Breast epithelium (tissue), 4 donors: ENCODE data around the gene STEAP3. TPM values are rescaled to one million over a fixed set of nuclear protein-coding genes. Genes with fewer than 3 reads are reported as not detected.

Source experiments
- DNase-seq, 2 donors: peaks; one replicate each; pipeline ENCODE4 v3.0.0-alpha.2; 2019; ENCODE audit warnings: low spot score in 2 of 2
- H3K27ac ChIP-seq, 2 donors: fragments of 200-600 bp; sonication (generic) in 1 of 2; one replicate each; pipeline ENCODE4 v1.5.1; 2016 to 2019; ENCODE audit warnings: mild to moderate bottlenecking in 1 of 2
- H3K27me3 ChIP-seq, 2 donors: fragments of 200-600 bp; sonication (generic) in 1 of 2; one replicate each; pipeline versions ENCODE4 v1.5.1 to v1.6.0; 2017 to 2019; ENCODE audit warnings: control low read depth in 1 of 2, mild to moderate bottlenecking in 1 of 2
- H3K36me3 ChIP-seq: fragments of 200-600 bp; one replicate; pipeline ENCODE4 v1.5.1; 2019
- H3K4me1 ChIP-seq, 2 donors: fragments of 200-600 bp; sonication (generic); one replicate each; pipeline ENCODE4 v1.5.1; 2016 to 2019; ENCODE audit warnings: control low read depth in 1 of 2
- H3K4me3 ChIP-seq, 3 donors: fragments of 200-600 bp; sonication (generic); 1 replicate in 2 of 3; 2 replicates in 1 of 3; pipeline ENCODE4 v1.5.1; 2016 to 2019; ENCODE audit warnings: mild to moderate bottlenecking in 3 of 3, moderate library complexity in 2 of 3
- H3K9me3 ChIP-seq, 2 donors: fragments of 200-600 bp; sonication (generic) in 1 of 2; one replicate each; pipeline ENCODE4 v1.5.1; 2016 to 2019; ENCODE audit warnings: control low read depth in 1 of 2
- CTCF ChIP-seq, 3 donors: fragments of 450-650 bp; IDR thresholded peaks; one replicate each; pipeline ENCODE4 v1.5.1; 2016 to 2017; ENCODE audit warnings: antibody characterized with exemption in 3 of 3, mild to moderate bottlenecking in 3 of 3, moderate library complexity in 3 of 3
- POLR2A ChIP-seq: fragments of 450-650 bp; IDR thresholded peaks from one replicate; pipeline ENCODE4 v1.6.1; 2016; ENCODE audit warnings: antibody characterized with exemption, mild to moderate bottlenecking, moderate library complexity
- POLR2AphosphoS5 ChIP-seq, 3 donors: sonication (generic); formaldehyde crosslinking; IDR thresholded peaks; one replicate each; pipeline ENCODE4 v1.6.1; 2017; ENCODE audit warnings: antibody characterized with exemption in 3 of 3
- intact Hi-C: fragments of 100-400 bp; cut with DNase I; formaldehyde crosslinking; loops from one replicate; pipeline ENCODE4 v1.15.1; 2023; ENCODE audit warnings: low total_unique reads
- total RNA-seq, 3 donors: library from RNA; depleted of rRNA; stranded (reverse); fragments of >200 nt; gene quantifications; one replicate each; pipeline ENCODE4 v1.1.0, GENCODE V29; 2016

STEAP3 gene
- total RNA-seq, 3 donors from 2014 or later = 11.2 to 52.2 (median 49.8) TPM

GRCh38 chr2:119180892-119181291 is 42.7 kb upstream of the STEAP3 start:
- H3K4me3 ChIP-seq = no peak overlapping the region
- no peaks in the 10 kb centered on the region for H3K9me3 ChIP-seq
- TF ChIP-seq POLR2AphosphoS5 (IDR thresholded peaks at IDR 0.05) = no peak
- no peak for TF ChIP-seq CTCF (IDR thresholded peaks at IDR 0.05)
- TF ChIP-seq POLR2A = no peak
- intact Hi-C loops = no loop called here
- no peaks in the 10 kb centered on the region for H3K27me3 ChIP-seq
- H3K4me1 ChIP-seq = no peaks in the 10 kb centered on the region
- no peaks in the 10 kb centered on the region for H3K36me3 ChIP-seq
- DNase-seq = no peak
- H3K27ac ChIP-seq = peak overlapping the region; percentile 52 to 70

GRCh38 chr2:119181391-119181790 is 42.2 kb upstream of the STEAP3 start:
- no peak overlapping the region for H3K4me3 ChIP-seq
- H3K9me3 ChIP-seq = no peaks in the 10 kb centered on the region
- H3K27me3 ChIP-seq = no peaks in the 10 kb centered on the region
- TF ChIP-seq POLR2AphosphoS5 (IDR thresholded peaks at IDR 0.05) (no peak), POLR2A (no peak), CTCF (IDR thresholded peaks at IDR 0.05) (no peak)
- intact Hi-C loops = no loop called here
- H3K4me1 ChIP-seq = no peaks in the 10 kb centered on the region
- H3K36me3 ChIP-seq = no peaks in the 10 kb centered on the region
- no peak for DNase-seq
- H3K27ac ChIP-seq = peak overlapping the region; percentile 52 to 70

GRCh38 chr2:119181791-119182445 is 41.7 kb upstream of the STEAP3 start:
- Histone ChIP-seq H3K9me3 (no peaks in the 10 kb centered on the region), H3K4me1 (no peaks in the 10 kb centered on the region), H3K27ac (peak overlapping the region in 1 of 2 donors; percentile 70), H3K4me3 (no peak overlapping the region), H3K27me3 (no peaks in the 10 kb centered on the region), H3K36me3 (no peaks in the 10 kb centered on the region)
- TF ChIP-seq POLR2A (no peak), POLR2AphosphoS5 (IDR thresholded peaks at IDR 0.05) (no peak), CTCF (IDR thresholded peaks at IDR 0.05) (no peak)
- intact Hi-C loops = no loop called here
- no peak for DNase-seq

- Histone ChIP-seq H3K4me1 (no peaks in the 10 kb centered on the region), H3K27ac (no peak overlapping the region), H3K9me3 (no peaks in the 10 kb centered on the region), H3K27me3 (no peaks in the 10 kb centered on the region), H3K36me3 (no peaks in the 10 kb centered on the region), H3K4me3 (no peak overlapping the region)
- intact Hi-C loops = no loop called here
- TF ChIP-seq POLR2AphosphoS5 (IDR thresholded peaks at IDR 0.05) (no peak), CTCF (IDR thresholded peaks at IDR 0.05) (no peak), POLR2A (no peak)
- no peak for DNase-seq
Observed at GRCh38 chr2:119184512-119184911, 39.1 kb upstream of the STEAP3 start.

GRCh38 chr2:119190321-119191111 is 33.1 kb upstream of the STEAP3 start:
- no peaks in the 10 kb centered on the region for H3K27me3 ChIP-seq
- H3K4me1 ChIP-seq = no peaks in the 10 kb centered on the region
- no peaks in the 10 kb centered on the region for H3K9me3 ChIP-seq
- no peak for TF ChIP-seq POLR2AphosphoS5 (IDR thresholded peaks at IDR 0.05)
- TF ChIP-seq POLR2A = no peak
- no peak for TF ChIP-seq CTCF (IDR thresholded peaks at IDR 0.05)
- no peak for DNase-seq
- intact Hi-C loops = no loop called here
- no peak overlapping the region for H3K4me3 ChIP-seq
- no peaks in the 10 kb centered on the region for H3K36me3 ChIP-seq
- H3K27ac ChIP-seq = no peak overlapping the region
